ENCODE data around the gene WDR70. TPM values are rescaled to one million over a fixed set of nuclear protein-coding genes. Genes with fewer than 3 reads are reported as not detected.
A peak's percentile ranks its signal among the peaks of the same experiment; 100 is the strongest.
"Not testable (repeated sequence)": the region's sequence is repeated elsewhere in the genome, so short reads cannot be mapped to it uniquely, and the experiment has no call there.

The WDR70 gene
- total RNA-seq, 1 donor from 2014 or later: 31.3 TPM

DNA sequence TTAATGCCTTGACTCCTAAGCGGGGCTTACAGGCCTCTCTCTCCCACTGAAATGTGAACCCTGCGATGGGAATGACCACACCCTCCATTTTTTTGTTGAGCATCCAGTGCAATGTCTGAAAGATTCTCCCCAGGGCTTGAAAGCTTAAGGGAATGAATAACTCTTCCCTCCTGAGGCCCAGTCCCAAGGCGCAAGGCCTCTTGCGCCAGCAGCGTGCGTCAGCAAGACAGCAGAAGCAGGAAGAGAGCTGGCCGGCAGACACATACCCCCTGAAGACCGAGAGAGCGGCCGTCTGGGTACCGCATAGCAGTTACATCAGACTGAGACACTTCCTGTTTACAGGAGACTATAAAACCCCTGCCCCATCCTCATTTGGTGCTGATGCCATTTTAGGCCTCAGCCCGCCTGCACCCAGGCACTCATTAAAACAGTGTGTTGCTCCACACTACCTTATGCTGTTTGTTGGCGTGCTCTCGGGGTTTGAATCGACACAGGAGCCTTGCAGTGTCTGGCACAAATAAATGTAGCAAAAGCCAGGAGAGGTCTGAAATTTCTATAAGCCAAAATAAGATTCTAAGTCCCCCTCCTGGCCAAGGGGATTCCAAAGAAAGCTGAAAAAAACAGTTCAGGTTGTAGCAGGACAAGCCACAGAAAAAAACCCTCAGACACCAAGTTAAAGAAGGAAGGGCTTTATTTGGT is 398.5 kb downstream of the WDR70 start:
- H3K4me1 ChIP-seq (ENCODE audit: insufficient read depth, low read length): peaks cover 14% of the 10 kb centered on the region
- H2AFZ ChIP-seq (ENCODE audit: low read depth, low read length): no peak overlapping the region
- peak; percentile 63 for DNase-seq (ENCODE audit: low read depth)
- H3K36me3 ChIP-seq (ENCODE audit: insufficient read depth, low read length): no peaks in the 10 kb centered on the region
- H3K9me3 ChIP-seq (ENCODE audit: insufficient read depth, low read depth, low read length): peaks cover 4% of the 10 kb centered on the region
- H3K79me2 ChIP-seq (ENCODE audit: insufficient read depth, low read length): no peaks in the 10 kb centered on the region
- peaks cover 16% of the 10 kb centered on the region for H3K9me3 Mint-ChIP-seq (ENCODE audit: unreplicated experiment)
- H3K4me2 ChIP-seq (ENCODE audit: low read length): peak overlapping the region; percentile 21
- H3K4me3 ChIP-seq (ENCODE audit: insufficient read depth, low read depth, low read length): no peak overlapping the region
- peak overlapping the region; percentile 84 for H3K27ac ChIP-seq (ENCODE audit: low read depth, low read length)
- H3K4me1 Mint-ChIP-seq (ENCODE audit: low read depth, unreplicated experiment): peaks cover 21% of the 10 kb centered on the region
- no peak for FAIRE-seq
- H3K27ac Mint-ChIP-seq (ENCODE audit: unreplicated experiment): no peak overlapping the region
- H3K4me3 Mint-ChIP-seq (ENCODE audit: unreplicated experiment): no peak overlapping the region
- no peaks in the 10 kb centered on the region for H3K27me3 ChIP-seq (ENCODE audit: insufficient read depth, low read length)
- no peaks in the 10 kb centered on the region for H4K20me1 ChIP-seq (ENCODE audit: insufficient read depth, low read length)
- H3K27me3 Mint-ChIP-seq (ENCODE audit: low read depth, unreplicated experiment): no peaks in the 10 kb centered on the region
- peak overlapping the region; percentile 68 for H3K9ac ChIP-seq (ENCODE audit: low read length)
- TF ChIP-seq, protein P1, sequence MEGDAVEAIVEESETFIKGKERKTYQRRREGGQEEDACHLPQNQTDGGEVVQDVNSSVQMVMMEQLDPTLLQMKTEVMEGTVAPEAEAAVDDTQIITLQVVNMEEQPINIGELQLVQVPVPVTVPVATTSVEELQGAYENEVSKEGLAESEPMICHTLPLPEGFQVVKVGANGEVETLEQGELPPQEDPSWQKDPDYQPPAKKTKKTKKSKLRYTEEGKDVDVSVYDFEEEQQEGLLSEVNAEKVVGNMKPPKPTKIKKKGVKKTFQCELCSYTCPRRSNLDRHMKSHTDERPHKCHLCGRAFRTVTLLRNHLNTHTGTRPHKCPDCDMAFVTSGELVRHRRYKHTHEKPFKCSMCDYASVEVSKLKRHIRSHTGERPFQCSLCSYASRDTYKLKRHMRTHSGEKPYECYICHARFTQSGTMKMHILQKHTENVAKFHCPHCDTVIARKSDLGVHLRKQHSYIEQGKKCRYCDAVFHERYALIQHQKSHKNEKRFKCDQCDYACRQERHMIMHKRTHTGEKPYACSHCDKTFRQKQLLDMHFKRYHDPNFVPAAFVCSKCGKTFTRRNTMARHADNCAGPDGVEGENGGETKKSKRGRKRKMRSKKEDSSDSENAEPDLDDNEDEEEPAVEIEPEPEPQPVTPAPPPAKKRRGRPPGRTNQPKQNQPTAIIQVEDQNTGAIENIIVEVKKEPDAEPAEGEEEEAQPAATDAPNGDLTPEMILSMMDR (IDR thresholded peaks at IDR 0.05; ENCODE audit: insufficient read depth, low read depth, low read length): no peak
- no peak for TF ChIP-seq EZH2 (IDR thresholded peaks at IDR 0.05; ENCODE audit: insufficient read depth, low read length)
- H3K36me3 Mint-ChIP-seq (ENCODE audit: low read depth, unreplicated experiment): no peaks in the 10 kb centered on the region

GRCh38 chr5:37781409-37781808 is 402.3 kb downstream of the WDR70 start:
- not testable (repeated sequence) for H3K4me2 ChIP-seq (ENCODE audit: low read length); H4K20me1 ChIP-seq (ENCODE audit: insufficient read depth, low read length); H3K4me3 Mint-ChIP-seq (ENCODE audit: unreplicated experiment); H3K9me3 ChIP-seq (ENCODE audit: insufficient read depth, low read depth, low read length); H2AFZ ChIP-seq (ENCODE audit: low read depth, low read length); H3K27ac Mint-ChIP-seq (ENCODE audit: unreplicated experiment); FAIRE-seq; H3K36me3 ChIP-seq (ENCODE audit: insufficient read depth, low read length); H3K9ac ChIP-seq (ENCODE audit: low read length); H3K27me3 Mint-ChIP-seq (ENCODE audit: low read depth, unreplicated experiment); H3K4me3 ChIP-seq (ENCODE audit: insufficient read depth, low read depth, low read length); H3K27ac ChIP-seq (ENCODE audit: low read depth, low read length); H3K9me3 Mint-ChIP-seq (ENCODE audit: unreplicated experiment); DNase-seq (ENCODE audit: low read depth); H3K79me2 ChIP-seq (ENCODE audit: insufficient read depth, low read length); H3K36me3 Mint-ChIP-seq (ENCODE audit: low read depth, unreplicated experiment); H3K27me3 ChIP-seq (ENCODE audit: insufficient read depth, low read length); H3K4me1 ChIP-seq (ENCODE audit: insufficient read depth, low read length)
- peaks cover 21% of the 10 kb centered on the region for H3K4me1 Mint-ChIP-seq (ENCODE audit: low read depth, unreplicated experiment)

DNA sequence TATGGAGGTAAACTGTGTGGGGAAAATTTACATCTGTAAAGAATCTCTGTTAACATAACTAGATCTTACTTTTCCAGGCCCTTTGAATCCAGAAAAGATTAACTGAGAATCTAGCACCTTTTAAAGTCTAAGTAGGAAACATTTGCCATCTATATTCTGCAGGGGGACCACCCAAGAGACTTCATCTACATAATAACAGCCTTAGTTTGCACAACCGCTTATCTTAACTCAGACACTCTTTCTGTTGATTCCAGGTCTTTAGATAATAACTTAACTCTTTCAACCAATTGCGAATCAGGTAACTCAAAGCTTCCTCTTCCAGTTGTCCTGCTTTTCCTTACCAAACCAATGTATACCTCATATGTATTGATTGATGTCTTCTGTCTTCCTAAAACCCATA is 407.3 kb downstream of the WDR70 start:
- FAIRE-seq: no peak
- no peaks in the 10 kb centered on the region for H3K27me3 Mint-ChIP-seq (ENCODE audit: low read depth, unreplicated experiment)
- no peaks in the 10 kb centered on the region for H3K36me3 Mint-ChIP-seq (ENCODE audit: low read depth, unreplicated experiment)

More for the DNA sequence above, 407.3 kb downstream of the WDR70 start:
- H3K27ac Mint-ChIP-seq (ENCODE audit: unreplicated experiment): peak overlapping the region; percentile 64
- H2AFZ ChIP-seq (ENCODE audit: low read depth, low read length): no peak overlapping the region
- H4K20me1 ChIP-seq (ENCODE audit: insufficient read depth, low read length): no peaks in the 10 kb centered on the region
- no peaks in the 10 kb centered on the region for H3K36me3 ChIP-seq (ENCODE audit: insufficient read depth, low read length)
- H3K4me1 ChIP-seq (ENCODE audit: insufficient read depth, low read length): peaks cover 10% of the 10 kb centered on the region
- H3K9ac ChIP-seq (ENCODE audit: low read length): no peak overlapping the region
- no peak for TF ChIP-seq EZH2 (IDR thresholded peaks at IDR 0.05; ENCODE audit: insufficient read depth, low read length)
- TF ChIP-seq, protein P1 (IDR thresholded peaks at IDR 0.05; ENCODE audit: insufficient read depth, low read depth, low read length): no peak
- no peak for DNase-seq (ENCODE audit: low read depth)
- no peak overlapping the region for H3K4me3 ChIP-seq (ENCODE audit: insufficient read depth, low read depth, low read length)
- H3K9me3 Mint-ChIP-seq (ENCODE audit: unreplicated experiment): peaks cover 3% of the 10 kb centered on the region
- no peak overlapping the region for H3K4me2 ChIP-seq (ENCODE audit: low read length)
- no peaks in the 10 kb centered on the region for H3K79me2 ChIP-seq (ENCODE audit: insufficient read depth, low read length)
- H3K27ac ChIP-seq (ENCODE audit: low read depth, low read length): no peak overlapping the region
- no peak overlapping the region for H3K4me3 Mint-ChIP-seq (ENCODE audit: unreplicated experiment)
- peaks cover 28% of the 10 kb centered on the region for H3K4me1 Mint-ChIP-seq (ENCODE audit: low read depth, unreplicated experiment)
- H3K27me3 ChIP-seq (ENCODE audit: insufficient read depth, low read length): no peaks in the 10 kb centered on the region
- no peaks in the 10 kb centered on the region for H3K9me3 ChIP-seq (ENCODE audit: insufficient read depth, low read depth, low read length)

Measured in astrocyte (in vitro differentiated cells and primary cell).